Measurements from ENCODE around the gene ZNF507. TPM values are rescaled to one million over a fixed set of nuclear protein-coding genes. Genes with fewer than 3 reads are reported as not detected.

The ZNF507 gene
- total and polyA plus RNA-seq, 2 experiments from 2014 or later = 4.7 to 11.8 TPM

GRCh38 chr19:32364040-32364439 is 18.6 kb downstream of the ZNF507 start:
- peak overlapping the region; percentile 62 for H3K27ac ChIP-seq
- no peaks in the 10 kb centered on the region for H3K27me3 ChIP-seq
- H3K4me1 ChIP-seq (ENCODE audit: insufficient read depth) = no peaks in the 10 kb centered on the region
- H3K9me2 ChIP-seq (replicated peaks; ENCODE audit: insufficient read depth) = no peaks in the 10 kb centered on the region
- WGBS (ENCODE audit: low lambda C conversion rate, missing lambda C conversion rate) = 90% methylated on average over 1 of the region's 1 CpG
- H3K36me3 ChIP-seq (replicated peaks; ENCODE audit: insufficient read depth, low read depth) = no peaks in the 10 kb centered on the region
- no peak overlapping the region for H3K4me2 ChIP-seq
- no peak for TF ChIP-seq EZH2 (IDR thresholded peaks at IDR 0.05; ENCODE audit: borderline replicate concordance)
- no peak for TF ChIP-seq EZH2phosphoT487 (IDR thresholded peaks at IDR 0.05; ENCODE audit: low read depth, severe bottlenecking, unreplicated experiment)
- TF ChIP-seq CTCF (IDR thresholded peaks at IDR 0.05; ENCODE audit: poor library complexity) = no peak
- H3K79me2 ChIP-seq = peaks cover 70% of the 10 kb centered on the region
- no peaks in the 10 kb centered on the region for H3K9me3 ChIP-seq (ENCODE audit: low read depth)
- DNase-seq (ENCODE audit: low spot score) = no peak
- no peak overlapping the region for H3K4me3 ChIP-seq
- H2AFZ ChIP-seq = no peak overlapping the region
- H4K20me1 ChIP-seq (ENCODE audit: insufficient read depth, poor library complexity, severe bottlenecking) = peaks cover 13% of the 10 kb centered on the region

- Histone ChIP-seq H3K4me1 (ENCODE audit: insufficient read depth) (no peaks in the 10 kb centered on the region), H4K20me1 (ENCODE audit: insufficient read depth, poor library complexity, severe bottlenecking) (peaks cover 13% of the 10 kb centered on the region), H3K79me2 (peaks cover 79% of the 10 kb centered on the region), H3K9me3 (ENCODE audit: low read depth) (no peaks in the 10 kb centered on the region), H3K9me2 (replicated peaks; ENCODE audit: insufficient read depth) (no peaks in the 10 kb centered on the region), H3K27ac (no peak overlapping the region), H3K4me2 (no peak overlapping the region), H3K27me3 (no peaks in the 10 kb centered on the region), H3K36me3 (replicated peaks; ENCODE audit: insufficient read depth, low read depth) (no peaks in the 10 kb centered on the region), H2AFZ (no peak overlapping the region), H3K4me3 (no peak overlapping the region)
- TF ChIP-seq CTCF (IDR thresholded peaks at IDR 0.05; ENCODE audit: poor library complexity) (no peak), EZH2phosphoT487 (IDR thresholded peaks at IDR 0.05; ENCODE audit: low read depth, severe bottlenecking, unreplicated experiment) (no peak), EZH2 (IDR thresholded peaks at IDR 0.05; ENCODE audit: borderline replicate concordance) (no peak)
- DNase-seq (ENCODE audit: low spot score) = no peak
- 85% methylated on average over 6 of the region's 6 CpGs for WGBS (ENCODE audit: low lambda C conversion rate, missing lambda C conversion rate)
Measured at GRCh38 chr19:32367063-32367462, 21.7 kb downstream of the ZNF507 start.

GRCh38 chr19:32367948-32368536 is 22.6 kb downstream of the ZNF507 start:
- Histone ChIP-seq H4K20me1 (ENCODE audit: insufficient read depth, poor library complexity, severe bottlenecking) (peaks cover 13% of the 10 kb centered on the region), H3K79me2 (peaks cover 84% of the 10 kb centered on the region)
- WGBS (ENCODE audit: low lambda C conversion rate, missing lambda C conversion rate) = 95% methylated on average over 3 of the region's 3 CpGs

More at GRCh38 chr19:32367948-32368536, 22.6 kb downstream of the ZNF507 start:
- DNase-seq (ENCODE audit: low spot score) = no peak
- Histone ChIP-seq H3K27ac (no peak overlapping the region), H3K36me3 (replicated peaks; ENCODE audit: insufficient read depth, low read depth) (no peaks in the 10 kb centered on the region), H3K4me2 (no peak overlapping the region), H2AFZ (no peak overlapping the region), H3K27me3 (no peaks in the 10 kb centered on the region), H3K9me2 (replicated peaks; ENCODE audit: insufficient read depth) (no peaks in the 10 kb centered on the region), H3K4me1 (ENCODE audit: insufficient read depth) (peaks cover 2% of the 10 kb centered on the region), H3K4me3 (no peak overlapping the region), H3K9me3 (ENCODE audit: low read depth) (no peaks in the 10 kb centered on the region)
- no peak for TF ChIP-seq EZH2 (IDR thresholded peaks at IDR 0.05; ENCODE audit: borderline replicate concordance)
- TF ChIP-seq CTCF (IDR thresholded peaks at IDR 0.05; ENCODE audit: poor library complexity) = no peak
- no peak for TF ChIP-seq EZH2phosphoT487 (IDR thresholded peaks at IDR 0.05; ENCODE audit: low read depth, severe bottlenecking, unreplicated experiment)
